ENCODE data around the gene ACTG1. TPM values are rescaled to one million over a fixed set of nuclear protein-coding genes. Genes with fewer than 3 reads are reported as not detected.

Gene ACTG1
- total and polyA plus RNA-seq, 2 of the 13 experiments (the other 11 are each of a cell fraction or from before 2014, with no cell fraction given): 973 to 1,138 TPM

DNA sequence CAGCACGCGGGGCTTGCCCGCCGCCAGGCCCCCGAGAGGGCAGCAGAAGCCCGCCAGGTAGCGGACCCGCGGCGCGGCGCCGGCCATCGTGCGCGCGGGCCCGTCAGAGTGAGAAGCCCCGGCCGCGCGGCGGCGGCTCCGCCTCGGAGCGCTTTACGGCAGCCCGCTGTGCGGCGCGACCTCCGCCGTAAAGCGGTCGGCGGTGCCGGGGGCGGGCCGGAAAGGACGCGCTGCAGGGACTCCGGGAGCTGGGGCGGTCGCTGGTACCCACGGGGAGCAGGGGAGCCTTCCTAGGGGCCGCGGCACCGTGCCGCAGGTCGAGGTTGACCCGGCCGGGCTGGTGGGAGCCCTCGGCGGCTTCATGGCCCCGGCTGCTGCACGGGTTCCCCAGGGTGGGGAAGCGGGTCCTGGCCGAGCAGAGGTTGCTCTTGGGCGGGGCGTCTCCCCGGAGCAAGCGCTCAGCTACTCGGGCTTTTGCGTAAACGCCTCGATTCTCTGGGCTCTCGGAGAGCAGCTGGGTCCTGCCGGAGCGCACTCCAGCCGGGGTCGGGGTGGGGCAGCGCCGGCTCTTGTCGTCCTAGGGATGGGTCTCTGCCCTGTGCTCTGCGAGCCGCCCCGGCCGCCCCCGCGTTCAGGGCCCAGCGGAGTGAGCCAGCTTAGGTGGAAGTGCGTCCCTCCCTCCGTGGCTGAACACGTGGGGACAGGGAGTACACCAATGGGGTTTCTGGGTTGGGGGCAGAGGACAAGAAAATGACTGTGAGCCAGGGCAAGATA is 39.8 kb upstream of the ACTG1 start, which contains the start of gene FAAP100 (continued):
- TF ChIP-seq, protein P1, sequence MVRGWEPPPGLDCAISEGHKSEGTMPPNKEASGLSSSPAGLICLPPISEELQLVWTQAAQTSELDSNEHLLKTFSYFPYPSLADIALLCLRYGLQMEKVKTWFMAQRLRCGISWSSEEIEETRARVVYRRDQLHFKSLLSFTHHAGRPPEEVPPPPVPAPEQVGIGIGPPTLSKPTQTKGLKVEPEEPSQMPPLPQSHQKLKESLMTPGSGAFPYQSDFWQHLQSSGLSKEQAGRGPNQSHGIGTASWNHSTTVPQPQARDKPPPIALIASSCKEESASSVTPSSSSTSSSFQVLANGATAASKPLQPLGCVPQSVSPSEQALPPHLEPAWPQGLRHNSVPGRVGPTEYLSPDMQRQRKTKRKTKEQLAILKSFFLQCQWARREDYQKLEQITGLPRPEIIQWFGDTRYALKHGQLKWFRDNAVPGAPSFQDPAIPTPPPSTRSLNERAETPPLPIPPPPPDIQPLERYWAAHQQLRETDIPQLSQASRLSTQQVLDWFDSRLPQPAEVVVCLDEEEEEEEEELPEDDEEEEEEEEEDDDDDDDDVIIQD (CRISPR knock-in tag; IDR thresholded peaks at IDR 0.05; ENCODE audit: low read depth): 0 out of 2 replicates have a peak, but pooled peaks have one; percentile 15
- TF ChIP-seq SRSF1 (optimal IDR thresholded peaks at IDR 0.05; ENCODE audit: low read depth, low read length): peak; percentile 28
- peak; percentile 85 for TF ChIP-seq ZNF441 (CRISPR knock-in tag; IDR thresholded peaks at IDR 0.05; ENCODE audit: borderline replicate concordance)
- TF ChIP-seq STAT5B (CRISPR knock-in tag; IDR thresholded peaks at IDR 0.05): 0 out of 2 replicates have a peak, but pooled peaks have one; percentile 51
- TF ChIP-seq, protein P2, sequence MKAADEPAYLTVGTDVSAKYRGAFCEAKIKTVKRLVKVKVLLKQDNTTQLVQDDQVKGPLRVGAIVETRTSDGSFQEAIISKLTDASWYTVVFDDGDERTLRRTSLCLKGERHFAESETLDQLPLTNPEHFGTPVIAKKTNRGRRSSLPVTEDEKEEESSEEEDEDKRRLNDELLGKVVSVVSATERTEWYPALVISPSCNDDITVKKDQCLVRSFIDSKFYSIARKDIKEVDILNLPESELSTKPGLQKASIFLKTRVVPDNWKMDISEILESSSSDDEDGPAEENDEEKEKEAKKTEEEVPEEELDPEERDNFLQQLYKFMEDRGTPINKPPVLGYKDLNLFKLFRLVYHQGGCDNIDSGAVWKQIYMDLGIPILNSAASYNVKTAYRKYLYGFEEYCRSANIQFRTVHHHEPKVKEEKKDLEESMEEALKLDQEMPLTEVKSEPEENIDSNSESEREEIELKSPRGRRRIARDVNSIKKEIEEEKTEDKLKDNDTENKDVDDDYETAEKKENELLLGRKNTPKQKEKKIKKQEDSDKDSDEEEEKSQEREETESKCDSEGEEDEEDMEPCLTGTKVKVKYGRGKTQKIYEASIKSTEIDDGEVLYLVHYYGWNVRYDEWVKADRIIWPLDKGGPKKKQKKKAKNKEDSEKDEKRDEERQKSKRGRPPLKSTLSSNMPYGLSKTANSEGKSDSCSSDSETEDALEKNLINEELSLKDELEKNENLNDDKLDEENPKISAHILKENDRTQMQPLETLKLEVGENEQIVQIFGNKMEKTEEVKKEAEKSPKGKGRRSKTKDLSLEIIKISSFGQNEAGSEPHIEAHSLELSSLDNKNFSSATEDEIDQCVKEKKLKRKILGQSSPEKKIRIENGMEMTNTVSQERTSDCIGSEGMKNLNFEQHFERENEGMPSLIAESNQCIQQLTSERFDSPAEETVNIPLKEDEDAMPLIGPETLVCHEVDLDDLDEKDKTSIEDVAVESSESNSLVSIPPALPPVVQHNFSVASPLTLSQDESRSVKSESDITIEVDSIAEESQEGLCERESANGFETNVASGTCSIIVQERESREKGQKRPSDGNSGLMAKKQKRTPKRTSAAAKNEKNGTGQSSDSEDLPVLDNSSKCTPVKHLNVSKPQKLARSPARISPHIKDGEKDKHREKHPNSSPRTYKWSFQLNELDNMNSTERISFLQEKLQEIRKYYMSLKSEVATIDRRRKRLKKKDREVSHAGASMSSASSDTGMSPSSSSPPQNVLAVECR (CRISPR knock-in tag; IDR thresholded peaks at IDR 0.05; ENCODE audit: borderline replicate concordance): peak; percentile 94
- no peak for TF ChIP-seq ZNF614 (CRISPR knock-in tag; IDR thresholded peaks at IDR 0.05; ENCODE audit: borderline replicate concordance)
- peak; percentile 47; the same call in 1 of the 2 replicates for TF ChIP-seq MNT (IDR thresholded peaks at IDR 0.05)
- peak; percentile 91; the same call in 1 of the 2 replicates for TF ChIP-seq YEATS4 (CRISPR knock-in tag; IDR thresholded peaks at IDR 0.05; ENCODE audit: borderline replicate concordance)
- no peak for TF ChIP-seq KDM3A (CRISPR knock-in tag; IDR thresholded peaks at IDR 0.05; ENCODE audit: low read depth)
- TF ChIP-seq CHCHD3 (CRISPR knock-in tag; IDR thresholded peaks at IDR 0.05): no peak
- TF ChIP-seq, protein P3, sequence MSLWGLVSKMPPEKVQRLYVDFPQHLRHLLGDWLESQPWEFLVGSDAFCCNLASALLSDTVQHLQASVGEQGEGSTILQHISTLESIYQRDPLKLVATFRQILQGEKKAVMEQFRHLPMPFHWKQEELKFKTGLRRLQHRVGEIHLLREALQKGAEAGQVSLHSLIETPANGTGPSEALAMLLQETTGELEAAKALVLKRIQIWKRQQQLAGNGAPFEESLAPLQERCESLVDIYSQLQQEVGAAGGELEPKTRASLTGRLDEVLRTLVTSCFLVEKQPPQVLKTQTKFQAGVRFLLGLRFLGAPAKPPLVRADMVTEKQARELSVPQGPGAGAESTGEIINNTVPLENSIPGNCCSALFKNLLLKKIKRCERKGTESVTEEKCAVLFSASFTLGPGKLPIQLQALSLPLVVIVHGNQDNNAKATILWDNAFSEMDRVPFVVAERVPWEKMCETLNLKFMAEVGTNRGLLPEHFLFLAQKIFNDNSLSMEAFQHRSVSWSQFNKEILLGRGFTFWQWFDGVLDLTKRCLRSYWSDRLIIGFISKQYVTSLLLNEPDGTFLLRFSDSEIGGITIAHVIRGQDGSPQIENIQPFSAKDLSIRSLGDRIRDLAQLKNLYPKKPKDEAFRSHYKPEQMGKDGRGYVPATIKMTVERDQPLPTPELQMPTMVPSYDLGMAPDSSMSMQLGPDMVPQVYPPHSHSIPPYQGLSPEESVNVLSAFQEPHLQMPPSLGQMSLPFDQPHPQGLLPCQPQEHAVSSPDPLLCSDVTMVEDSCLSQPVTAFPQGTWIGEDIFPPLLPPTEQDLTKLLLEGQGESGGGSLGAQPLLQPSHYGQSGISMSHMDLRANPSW (CRISPR knock-in tag; IDR thresholded peaks at IDR 0.05; ENCODE audit: borderline replicate concordance): no peak; the same call in 1 of the 2 replicates
- TF ChIP-seq JARID2 (CRISPR knock-in tag; IDR thresholded peaks at IDR 0.05; ENCODE audit: insufficient replicate concordance): no peak
- peak; percentile 88; the same call in 1 of the 2 replicates for TF ChIP-seq KAT8 (CRISPR knock-in tag; IDR thresholded peaks at IDR 0.05)
- TF ChIP-seq GATAD2A (CRISPR knock-in tag; IDR thresholded peaks at IDR 0.05): 0 out of 2 replicates have a peak, but pooled peaks have one; percentile 14
- TF ChIP-seq SIN3A (IDR thresholded peaks at IDR 0.05; ENCODE audit: borderline replicate concordance, low read depth, low read length): peak; percentile 77
- TF ChIP-seq XRCC5 (optimal IDR thresholded peaks at IDR 0.05; ENCODE audit: low read length): peak; percentile 51
- TF ChIP-seq KDM2A (CRISPR knock-in tag; IDR thresholded peaks at IDR 0.05; ENCODE audit: borderline replicate concordance, low read depth): peak; percentile 87
